ENCODE data around the gene NSUN5.

DNA sequence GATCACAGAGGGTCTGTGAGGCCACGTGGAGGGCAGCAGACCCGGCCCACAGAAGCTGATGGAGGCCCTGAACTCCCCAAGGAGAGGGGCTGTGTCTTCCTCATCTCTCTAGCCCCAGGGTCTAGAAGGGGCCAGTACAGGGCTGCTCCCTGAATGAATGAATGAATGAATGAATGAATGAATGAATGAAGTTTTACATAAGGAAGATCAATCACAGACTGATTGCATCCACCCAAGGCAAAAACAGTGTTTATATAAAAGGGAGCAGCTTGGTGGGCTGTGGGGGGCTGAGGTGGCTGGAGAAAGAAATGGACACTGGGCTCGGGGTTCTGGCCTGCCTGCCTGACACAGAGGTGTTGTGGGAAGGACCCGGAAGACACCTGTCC is 4.9 kb upstream of the NSUN5 start:
- TF ChIP-seq ZNF274 (IDR thresholded peaks at IDR 0.05; ENCODE audit: borderline replicate concordance, extremely low read depth, low read length) (no peak), CHD2 (IDR thresholded peaks at IDR 0.05; ENCODE audit: low read length) (no peak)
- TF ChIP-seq, protein P1, sequence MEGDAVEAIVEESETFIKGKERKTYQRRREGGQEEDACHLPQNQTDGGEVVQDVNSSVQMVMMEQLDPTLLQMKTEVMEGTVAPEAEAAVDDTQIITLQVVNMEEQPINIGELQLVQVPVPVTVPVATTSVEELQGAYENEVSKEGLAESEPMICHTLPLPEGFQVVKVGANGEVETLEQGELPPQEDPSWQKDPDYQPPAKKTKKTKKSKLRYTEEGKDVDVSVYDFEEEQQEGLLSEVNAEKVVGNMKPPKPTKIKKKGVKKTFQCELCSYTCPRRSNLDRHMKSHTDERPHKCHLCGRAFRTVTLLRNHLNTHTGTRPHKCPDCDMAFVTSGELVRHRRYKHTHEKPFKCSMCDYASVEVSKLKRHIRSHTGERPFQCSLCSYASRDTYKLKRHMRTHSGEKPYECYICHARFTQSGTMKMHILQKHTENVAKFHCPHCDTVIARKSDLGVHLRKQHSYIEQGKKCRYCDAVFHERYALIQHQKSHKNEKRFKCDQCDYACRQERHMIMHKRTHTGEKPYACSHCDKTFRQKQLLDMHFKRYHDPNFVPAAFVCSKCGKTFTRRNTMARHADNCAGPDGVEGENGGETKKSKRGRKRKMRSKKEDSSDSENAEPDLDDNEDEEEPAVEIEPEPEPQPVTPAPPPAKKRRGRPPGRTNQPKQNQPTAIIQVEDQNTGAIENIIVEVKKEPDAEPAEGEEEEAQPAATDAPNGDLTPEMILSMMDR (IDR thresholded peaks at IDR 0.05; ENCODE audit: control extremely low read depth in 1 of 3, insufficient read depth in 1 of 3, low read depth in 1 of 3, low read length in 3 of 3): no peak
